Activated T-cell treated with anti-CD3 and anti-CD28 coated beads for 4 hours (primary cell): ENCODE results near the gene REXO5.
"Not testable (repeated sequence)": the region's sequence is repeated elsewhere in the genome, so short reads cannot be mapped to it uniquely, and the experiment has no call there.

Experiments used
- DNase-seq: peaks from one replicate; pipeline ENCODE4 v3.0.0-alpha.2; 2020

Gene REXO5

DNA sequence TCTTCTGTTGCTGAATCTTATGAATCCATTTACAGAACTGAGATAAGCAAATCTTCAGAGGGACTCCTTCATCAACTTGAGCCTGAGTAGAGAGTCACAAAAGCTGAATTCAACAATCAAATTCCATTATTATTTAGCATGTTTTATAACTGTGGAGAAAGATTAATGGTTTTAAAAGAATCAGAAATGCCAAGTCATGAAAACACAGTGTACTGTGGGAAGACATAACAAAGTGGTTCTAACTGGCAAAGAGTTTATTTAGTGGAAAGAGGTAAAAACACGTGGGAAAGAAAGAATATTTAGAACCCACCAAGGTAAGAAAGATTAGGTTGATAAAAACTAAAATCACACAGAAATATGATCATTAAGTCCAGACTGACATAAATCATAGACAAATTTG lies 5.0 kb upstream of the REXO5 start:
- DNase-seq = no peak

DNA sequence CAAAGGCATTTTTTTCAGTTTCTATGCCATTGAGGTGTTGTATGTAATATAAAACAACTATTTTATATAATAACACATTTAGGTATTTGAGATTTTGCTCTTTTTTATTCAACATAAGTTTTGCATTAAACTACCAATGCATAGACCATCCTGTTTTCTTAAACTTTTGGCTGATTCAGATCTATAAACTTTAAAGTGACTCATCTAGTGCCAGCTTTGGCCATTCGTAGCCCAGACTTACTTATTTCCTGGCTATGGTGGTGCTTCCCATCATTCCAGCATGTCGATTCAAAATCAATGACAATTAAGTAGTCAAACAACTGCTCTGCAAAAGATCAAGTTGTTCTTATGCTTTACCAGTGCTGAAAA lies 3.2 kb upstream of the REXO5 start:
- no peak for DNase-seq

- no peak for DNase-seq
Observed at GRCh38 chr16:20803561-20804214, 2.6 kb upstream of the REXO5 start.

DNA sequence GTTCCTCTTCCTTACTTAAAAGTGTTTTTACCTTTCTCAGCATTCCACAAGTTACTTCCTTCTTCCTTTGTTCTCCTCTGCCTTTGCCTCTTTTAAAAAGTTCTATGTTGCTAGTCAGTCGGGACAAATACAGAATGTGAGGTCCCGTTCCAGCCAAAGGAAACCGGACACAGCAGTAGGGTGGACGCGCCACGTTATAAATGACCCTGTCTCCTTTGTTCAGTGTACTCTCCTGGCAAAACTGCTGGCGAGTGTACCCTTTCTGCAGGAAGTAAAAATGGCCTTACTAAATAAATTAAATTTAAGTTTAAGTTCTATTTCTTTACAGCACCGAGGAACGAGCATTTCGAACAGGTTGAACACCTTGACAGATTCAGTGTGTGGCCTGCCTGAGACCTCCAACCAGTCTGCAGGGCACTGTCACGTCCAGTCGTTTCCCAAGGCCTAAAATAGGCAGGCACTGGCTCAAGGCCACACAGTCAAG lies 601 bp upstream of the REXO5 start:
- not testable (repeated sequence) for DNase-seq

GRCh38 chr16:20807862-20808261 lies 1.5 kb downstream of the REXO5 start:
- DNase-seq = no peak

DNA sequence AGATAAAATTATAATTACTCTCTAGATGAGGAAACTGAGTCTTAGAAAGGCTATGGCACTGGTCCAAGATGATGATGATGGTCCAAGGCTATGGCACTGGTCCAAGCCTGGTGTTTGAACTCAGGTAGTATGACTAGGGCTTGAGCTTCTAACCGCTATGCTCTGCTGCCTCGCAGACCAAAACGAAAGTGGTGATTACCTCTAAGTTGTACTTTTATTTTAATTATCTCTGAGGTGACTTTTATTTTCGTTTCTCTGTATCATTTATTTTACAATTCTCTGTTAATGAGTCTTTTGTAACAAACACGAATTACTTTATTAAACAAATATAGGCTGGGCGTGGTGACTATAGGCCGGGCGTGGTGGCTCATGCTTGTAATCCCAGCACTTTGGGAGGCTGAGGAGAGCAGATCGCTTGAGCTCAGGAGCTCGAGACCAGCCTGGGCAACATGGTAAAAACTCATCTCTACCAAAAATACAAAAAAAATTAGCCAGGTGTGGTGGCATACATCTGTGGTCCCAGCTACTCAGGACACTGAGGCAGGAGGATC lies 5.6 kb downstream of the REXO5 start:
- DNase-seq = no peak

DNA sequence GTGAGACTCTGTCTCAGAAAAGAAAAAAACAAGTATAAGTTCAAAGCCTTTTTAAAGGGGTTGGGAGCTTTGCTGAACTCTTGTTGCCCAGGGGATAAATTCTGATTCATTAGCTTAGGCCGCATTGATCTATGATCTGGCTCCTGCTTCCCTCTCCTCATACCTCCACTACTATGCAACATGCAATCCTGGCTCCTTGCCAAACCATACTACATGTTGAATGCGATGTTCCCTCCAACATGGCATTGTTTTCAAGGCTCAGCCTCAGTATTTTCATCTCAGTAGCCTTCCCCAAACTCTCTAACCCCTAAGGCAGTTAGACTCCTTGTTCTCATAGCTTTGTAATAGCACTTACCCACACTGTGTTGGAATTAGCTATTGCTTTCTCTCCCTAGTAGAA lies 6.2 kb downstream of the REXO5 start:
- DNase-seq = no peak

- no peak for DNase-seq
Observed at GRCh38 chr16:20814784-20815183, 8.5 kb downstream of the REXO5 start.

DNA sequence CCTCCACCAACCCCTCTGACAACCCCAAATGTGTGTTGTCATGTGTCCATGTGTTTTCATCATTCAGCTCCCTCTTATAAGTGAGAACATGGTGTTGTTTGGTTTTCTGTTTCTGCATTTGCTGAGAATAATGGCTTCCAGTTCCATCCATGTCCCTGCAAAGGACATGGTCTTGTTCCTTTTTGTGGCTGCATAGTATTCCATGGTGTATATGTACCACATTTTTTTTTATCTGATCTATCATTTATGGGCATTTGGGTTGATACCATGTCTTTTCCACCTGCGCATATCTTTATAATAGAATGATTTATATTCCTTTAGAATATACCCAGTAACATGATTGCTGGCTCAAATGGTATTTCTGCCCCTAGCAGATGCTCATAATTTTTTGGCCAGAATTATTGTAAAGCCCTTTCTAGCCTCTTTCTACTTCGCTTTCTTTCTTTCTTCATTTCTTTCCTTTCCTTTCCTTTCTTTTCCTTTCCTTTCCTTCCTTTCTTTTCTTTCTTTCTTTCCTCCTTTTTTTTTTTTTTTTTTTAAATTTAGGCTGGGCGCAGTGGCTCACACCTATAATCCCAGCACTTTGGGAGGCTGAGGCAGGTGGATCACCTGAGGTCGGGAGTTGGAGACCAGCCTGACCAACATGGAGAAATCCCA lies 12.7 kb downstream of the REXO5 start:
- DNase-seq = no peak

DNA sequence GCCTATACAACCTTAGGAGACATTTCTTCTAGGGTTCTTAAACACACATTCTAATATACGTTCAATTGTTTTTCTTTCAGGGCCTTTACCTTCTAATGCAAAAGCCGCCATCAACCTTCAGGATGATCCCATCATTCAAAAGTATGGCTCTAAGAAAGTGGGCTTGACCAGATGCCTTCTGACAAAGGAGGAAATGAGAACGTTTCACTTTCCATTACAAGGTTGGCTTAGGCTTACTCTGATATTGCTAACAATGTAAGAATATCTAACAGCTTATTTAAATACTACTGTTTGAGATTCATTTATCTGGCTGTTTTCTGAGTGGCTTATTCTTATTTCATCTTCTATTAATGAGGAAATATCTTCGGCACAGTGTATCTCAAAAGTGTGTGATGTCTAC lies 15.4 kb downstream of the REXO5 start:
- DNase-seq = no peak

DNA sequence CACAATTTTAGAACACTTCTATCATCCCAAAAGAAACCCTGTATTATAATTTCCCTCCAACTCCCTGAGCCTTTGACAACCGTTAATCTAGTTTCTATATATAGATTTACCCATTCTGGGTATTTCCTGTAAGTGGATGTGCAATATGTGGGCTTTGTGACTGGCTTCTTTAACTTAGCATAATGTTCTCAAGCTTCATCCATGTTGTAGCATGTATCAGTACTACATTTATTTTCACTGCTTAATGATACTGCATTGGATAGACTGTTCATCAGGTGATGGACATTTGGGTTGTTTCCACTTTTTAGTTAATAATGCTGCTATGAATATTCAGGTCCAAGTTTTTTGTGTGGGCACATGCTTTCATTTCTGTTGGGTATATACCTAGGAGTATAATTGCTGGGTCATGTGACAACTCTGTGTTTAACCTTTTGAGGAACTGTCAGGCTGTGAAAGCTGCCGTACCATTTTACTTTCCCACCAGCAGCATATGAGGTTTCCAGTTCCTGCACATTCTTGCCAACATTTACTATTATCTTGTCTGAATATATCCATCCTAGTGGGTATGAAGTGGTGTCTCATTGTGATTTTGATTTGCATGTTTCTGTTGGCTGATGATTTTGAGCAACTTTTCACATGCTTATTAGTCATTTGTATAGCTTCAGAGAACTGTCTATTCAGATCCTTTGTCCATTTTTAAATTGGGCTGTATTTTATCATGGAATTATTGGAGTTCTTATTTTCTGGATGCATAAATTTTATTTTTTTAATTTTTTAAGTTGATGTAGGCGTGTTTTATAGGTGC lies 16.4 kb downstream of the REXO5 start:
- DNase-seq = no peak

DNA sequence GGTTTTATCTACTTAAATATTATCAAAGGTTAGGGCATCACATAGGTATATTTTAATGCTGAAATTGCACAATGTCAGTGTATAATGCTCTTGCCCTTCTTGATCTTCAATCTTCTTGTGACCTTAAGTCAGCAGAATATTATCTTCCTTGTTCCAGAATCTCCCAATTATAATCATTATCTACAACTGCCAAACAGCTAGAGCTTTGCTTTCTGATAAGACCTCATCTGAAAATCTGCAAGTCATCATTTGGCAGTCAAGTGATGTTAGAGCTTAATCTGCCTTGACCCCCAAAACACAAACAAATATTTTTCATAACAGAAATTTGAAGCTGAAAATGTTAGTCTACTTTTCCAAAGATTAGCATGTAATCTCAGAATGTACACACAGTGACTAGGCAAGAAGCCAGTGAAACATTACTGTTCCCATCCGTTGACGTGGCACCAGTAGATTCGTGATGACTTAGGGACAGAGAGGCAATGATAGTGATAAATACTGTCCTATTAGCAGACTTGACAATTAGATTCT lies 19.8 kb downstream of the REXO5 start:
- no peak for DNase-seq

- DNase-seq = no peak
Observed at GRCh38 chr16:20829536-20829935, 23.2 kb downstream of the REXO5 start.

DNA sequence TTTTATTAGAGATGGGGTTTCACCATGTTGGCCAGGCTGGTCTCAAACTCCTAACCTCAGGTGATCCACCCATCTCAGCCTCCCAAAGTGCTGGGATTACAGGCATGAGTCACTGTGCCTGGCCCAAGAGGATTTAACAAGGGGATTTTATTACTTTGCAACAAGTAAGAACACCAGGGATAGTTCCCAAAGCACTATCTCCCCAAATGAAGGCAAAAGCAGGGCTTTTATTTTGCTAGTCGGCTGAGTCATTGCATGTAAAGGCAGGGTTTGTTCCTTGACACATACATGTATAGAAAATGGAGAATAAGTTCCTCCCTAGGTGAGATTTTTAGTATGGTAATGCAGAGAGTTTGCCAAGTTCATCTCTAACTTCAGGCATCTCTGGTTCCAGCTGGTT lies 24.0 kb downstream of the REXO5 start:
- DNase-seq = no peak

DNA sequence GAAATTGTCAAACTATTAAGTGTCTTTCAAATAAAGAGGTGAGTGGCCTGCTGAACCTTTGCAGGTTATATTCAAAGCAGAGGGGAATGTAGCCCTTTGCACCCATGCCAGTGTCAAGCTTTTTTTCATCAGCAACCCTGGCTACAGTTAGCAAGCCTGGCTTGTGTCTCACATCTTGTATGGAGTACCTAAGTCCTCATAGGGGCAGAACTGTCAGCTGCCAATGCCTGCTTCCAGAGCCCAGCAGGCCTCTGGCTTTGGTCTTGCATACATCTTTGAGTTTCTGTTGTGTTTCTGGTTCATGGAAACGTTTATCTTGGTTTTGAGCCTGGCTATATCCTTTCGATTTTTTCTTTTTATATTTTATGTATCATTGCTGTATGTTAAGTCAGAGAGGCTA lies 26.8 kb downstream of the REXO5 start:
- no peak for DNase-seq

GRCh38 chr16:20838240-20838639 lies 31.9 kb downstream of the REXO5 start:
- DNase-seq = no peak

DNA sequence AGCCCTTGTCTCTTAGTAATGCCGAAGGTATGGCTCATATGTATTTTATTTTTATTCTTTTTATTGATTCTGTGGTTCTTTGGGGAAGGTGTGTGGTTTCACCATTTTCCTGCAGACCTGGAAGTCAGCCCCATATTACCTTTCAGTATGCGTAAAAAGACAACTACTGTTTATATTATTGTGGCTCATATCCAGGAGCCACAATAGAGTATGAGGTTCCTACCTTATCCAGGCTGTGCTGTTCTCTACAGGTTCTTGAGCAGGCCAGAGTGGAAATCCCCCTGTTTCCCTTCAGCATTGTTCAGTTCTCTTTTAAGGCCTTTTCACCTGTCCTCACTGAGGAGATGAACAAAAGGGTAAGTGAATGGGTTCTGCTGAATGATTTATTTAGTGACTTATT lies 33.2 kb downstream of the REXO5 start:
- DNase-seq = no peak

GRCh38 chr16:20844054-20844453 lies 37.7 kb downstream of the REXO5 start:
- no peak for DNase-seq

- DNase-seq = no peak
Observed at GRCh38 chr16:20844588-20844987, 38.3 kb downstream of the REXO5 start.

DNA sequence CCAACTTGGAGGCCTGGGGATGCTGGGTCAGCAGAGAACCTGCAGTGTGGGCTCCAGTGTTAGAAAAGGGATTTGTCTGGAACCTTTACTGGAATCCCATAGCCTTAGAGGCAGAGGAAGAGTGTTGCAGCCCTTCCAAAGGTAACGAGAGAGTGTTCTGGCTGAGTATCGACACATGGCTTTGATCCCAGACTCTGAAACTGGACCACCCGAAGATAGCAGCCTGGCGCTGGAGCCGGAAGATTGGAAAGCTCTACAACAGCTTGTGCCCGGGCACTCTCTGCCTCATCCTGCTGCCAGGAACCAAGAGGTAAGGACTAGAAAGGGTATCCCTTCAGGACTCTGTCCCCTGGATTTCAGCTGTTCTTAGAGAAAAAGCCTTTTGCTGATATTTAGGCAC lies 39.7 kb downstream of the REXO5 start:
- no peak for DNase-seq

- DNase-seq = no peak
Observed at GRCh38 chr16:20846551-20846950, 40.2 kb downstream of the REXO5 start.

- no peak for DNase-seq
Observed at GRCh38 chr16:20847550-20847949, 41.2 kb downstream of the REXO5 start.

GRCh38 chr16:20849589-20850390 lies 43.5 kb downstream of the REXO5 start:
- DNase-seq = peak; percentile 65
